Central memory CD4-positive, alpha-beta T cell (primary cell): ENCODE results near the gene ANKRD42.

Experiments used
- DNase-seq: peaks from one replicate; pipeline ENCODE4 v3.0.0; 2022
- total RNA-seq, 3 experiments: gene quantifications; one replicate each; lab custom pipeline; 2026; lab: John Stamatoyannopoulos, UW

The ANKRD42 gene
- total RNA-seq: 10.4 to 38.6 (median 12.8) reads per million in 3 experiments

DNA sequence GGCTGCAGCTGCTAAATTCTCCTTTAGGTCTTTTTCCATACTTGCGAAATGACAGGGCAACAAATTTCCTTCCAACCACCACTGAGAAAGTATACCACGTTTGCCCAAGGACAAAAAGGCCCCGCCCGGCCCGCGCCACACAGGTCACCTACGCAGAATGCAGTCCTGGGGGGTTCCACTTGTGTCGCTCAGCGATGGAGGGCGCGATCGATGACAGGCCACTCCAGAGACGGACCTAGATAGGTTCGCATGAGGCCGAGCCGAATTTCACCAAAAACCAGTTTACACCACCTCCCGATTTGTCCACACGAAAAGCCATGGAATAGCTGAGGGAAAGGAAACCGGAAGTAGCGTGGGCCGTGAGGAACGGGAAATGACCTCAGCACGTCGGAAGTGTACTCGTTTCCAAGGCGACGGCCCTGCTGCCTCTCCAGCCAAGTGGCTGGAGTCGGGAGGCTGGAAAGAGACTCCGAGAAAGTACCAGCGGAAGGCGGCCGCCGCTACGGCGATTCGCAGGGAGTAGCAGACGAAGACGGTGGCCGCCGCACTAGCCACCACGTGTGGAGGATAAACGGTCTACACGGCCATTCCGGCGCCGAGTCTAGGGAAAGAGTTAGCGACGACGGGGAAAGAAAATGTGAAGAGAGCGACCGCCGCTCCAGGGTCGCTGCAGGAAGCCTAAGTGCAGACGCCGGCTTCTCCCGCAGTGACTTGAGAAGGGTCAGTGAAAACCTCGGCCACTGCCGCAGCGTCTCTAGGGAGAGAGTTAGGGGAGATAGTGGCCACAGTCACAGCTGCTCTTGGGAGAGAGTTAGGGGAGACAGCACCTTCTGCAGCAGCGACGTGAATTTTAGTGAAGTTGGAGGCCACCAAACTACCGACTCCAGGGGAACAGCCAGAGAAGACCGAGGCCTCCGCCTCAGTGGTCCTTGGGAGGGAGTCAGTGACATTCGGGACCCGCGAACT lies at the start of gene ANKRD42:
Gene ANKRD42, plus strand, starts transcription at position 398 of the 966 bp plus-strand sequence. CDS start 959 bp downstream, outside the sequence.
- DNase-seq: peak; percentile 89

DNA sequence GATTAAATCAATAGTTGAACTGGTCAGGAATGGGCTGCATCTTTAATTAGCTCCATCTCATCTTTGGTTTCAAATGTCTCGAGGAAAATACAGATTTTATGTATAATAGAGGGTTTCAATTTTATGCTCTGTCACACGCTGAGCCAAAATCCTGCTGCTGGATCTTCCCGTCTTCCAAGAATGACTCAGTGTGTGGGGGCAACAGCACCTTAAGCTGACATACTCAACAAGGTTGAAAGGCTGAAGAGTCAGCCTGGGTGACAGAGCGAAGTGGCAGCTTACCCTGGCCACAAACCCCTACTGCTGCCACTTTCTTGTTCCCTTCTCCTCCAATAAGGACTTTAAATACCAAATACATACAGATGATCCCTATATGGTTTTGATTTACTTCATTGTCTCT lies 45.6 kb upstream of the ANKRD42 start:
- no peak for DNase-seq

DNA sequence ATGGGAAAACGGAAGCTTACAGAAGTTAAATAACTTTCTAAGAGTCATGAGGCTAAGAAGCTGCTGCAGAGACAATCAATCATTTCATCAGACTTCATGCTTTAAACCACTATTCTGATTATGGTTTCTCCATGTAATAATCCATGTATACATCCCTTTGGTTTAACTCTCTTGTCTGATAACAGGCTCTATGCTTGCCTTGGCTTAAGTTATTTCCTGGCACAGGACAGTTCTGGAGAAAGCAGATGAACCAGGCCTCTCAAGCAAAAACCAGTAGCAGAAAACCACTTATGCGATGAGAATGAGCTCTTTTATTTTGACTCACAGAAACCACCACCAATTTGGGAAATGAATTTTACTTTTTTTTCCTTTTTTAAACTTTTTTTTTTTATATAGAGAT lies 43.1 kb upstream of the ANKRD42 start:
- DNase-seq: no peak

DNA sequence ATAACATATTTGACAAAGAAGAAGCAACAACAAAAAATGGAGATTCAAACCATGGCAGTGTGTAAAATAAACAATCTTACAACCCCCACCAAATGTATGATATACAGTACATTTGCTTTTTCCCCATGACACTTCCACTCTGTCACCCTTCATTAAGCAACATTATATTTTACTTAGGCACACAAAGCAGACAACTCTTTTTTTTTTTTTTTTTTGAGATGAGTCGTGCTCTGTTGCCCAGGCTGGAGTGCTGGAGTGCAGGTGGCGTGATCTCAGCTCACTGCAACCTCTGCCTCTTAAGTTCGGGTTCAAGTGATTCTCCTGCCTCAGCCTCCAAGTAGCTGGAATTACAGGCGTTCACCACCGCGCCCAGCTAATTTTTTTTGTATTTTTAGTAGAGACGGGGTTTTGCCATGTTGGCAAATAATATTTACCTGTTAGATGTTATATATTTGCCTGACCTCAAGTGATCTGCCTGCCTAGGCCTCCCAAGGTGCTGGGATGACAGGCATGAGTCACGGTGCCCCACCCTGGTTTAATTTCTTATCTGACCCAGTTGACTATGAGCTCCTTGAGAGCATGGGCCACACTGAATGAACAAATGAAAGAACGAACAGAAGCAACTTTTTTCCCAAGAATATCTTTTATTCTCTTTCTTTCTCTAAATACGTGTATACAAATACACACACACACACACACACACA lies 42.1 kb upstream of the ANKRD42 start:
- no peak for DNase-seq

DNA sequence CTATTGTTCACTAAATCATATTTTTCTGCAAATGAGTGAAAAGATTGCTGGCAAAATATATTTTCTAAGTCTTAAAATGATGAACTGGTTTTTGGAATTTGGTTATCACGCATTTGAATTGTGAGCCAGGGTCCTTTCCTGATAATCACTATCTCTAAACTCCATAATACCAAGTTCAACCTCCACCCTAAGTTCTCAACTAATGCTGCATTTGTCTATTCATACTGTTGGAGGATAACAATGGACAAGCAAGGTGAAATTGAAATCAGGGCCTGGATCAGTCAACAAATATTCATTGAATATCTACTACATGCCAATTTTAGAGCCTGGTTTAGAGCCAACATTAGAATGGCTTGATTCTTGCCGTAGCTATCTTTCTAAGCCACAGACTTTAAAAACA lies 41.2 kb upstream of the ANKRD42 start:
- DNase-seq: no peak

DNA sequence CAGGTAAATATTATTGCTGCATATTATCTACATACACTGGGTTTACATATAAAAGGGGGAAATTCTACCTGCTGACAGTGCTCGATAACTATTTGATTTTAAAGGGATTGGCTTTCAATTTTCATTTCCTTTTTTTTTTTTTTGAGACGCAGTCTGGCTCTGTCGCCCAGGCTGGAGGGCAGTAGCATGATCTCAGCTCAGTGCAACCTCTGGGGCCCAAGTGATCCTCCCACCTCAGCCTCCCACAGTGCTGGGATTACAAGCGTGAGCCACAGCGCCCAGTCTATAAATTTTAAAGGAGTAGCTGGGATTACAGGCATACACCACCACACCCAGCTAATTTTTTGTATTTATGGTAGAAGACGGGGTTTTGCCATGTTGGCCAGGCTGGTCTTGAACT lies 39.7 kb upstream of the ANKRD42 start:
- no peak for DNase-seq

DNA sequence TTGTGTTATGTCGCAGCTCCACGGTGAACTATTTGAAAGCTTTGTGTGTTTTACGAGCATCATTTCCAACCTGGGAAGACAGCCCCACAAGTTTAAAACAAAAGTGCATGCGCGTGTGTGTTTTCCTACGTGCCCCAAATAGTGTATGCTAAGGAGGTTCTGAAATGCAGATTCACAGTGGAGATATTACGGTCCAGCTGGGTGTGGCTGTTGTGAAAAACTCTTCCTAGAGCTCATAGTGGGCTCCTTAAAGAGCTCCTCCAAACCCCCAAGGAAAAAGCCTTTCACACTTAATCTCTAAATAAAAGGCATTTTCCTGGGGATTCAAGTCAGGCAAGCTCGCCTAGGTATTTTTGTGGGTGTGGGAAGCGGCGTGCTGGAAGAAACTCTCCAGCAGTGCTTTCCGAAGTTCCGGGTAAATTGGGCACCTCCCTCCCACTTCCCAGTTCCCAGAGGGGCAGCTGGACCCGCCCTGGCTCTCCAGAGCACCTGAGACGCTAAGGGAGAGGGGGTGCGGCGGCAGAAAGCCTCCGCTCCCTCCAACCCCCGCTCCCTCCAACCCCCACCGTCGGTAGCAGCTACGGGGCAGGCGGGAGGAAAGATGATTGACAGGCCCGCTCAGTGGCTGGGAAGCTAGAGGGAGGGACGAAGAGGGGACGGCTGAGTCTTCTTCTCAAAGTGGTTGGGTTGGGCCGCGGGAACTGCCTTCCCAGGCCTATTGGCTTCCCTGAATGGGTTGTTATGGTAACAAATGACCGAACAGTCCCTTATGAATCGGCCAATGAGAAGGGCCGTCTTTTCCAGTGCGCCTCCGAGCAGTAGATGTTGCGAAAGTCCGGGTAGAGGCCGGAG lies 37.1 kb upstream of the ANKRD42 start:
- DNase-seq: peak; percentile 99

DNA sequence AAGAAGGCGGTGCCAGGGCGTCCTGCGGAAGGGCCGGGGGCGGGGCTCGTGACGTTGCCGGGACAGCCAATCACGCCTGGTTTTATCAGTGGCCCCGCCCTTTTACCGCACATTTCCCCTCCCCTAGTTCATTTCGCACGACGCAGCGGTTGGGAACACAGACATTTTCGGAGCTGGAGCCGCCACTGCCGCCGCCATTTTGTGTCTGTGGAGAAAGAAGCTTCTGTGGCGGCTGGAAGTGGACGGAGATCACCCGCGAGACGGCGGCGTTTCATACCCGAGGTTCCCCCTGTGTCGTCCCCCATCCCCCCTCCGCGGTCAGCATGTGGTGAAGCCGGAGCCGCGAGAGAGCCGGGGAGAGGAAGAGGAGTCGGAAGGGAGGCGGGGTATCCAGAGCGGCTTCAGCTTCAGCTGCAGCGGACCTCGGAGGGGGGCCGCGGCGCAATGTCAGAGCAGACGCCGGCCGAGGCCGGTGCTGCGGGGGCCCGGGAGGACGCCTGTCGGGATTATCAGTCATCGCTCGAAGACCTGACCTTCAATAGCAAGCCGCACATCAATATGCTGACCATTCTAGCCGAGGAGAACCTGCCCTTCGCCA lies 36.4 kb upstream of the ANKRD42 start, which contains the start of gene PCF11:
Gene PCF11, plus strand, starts transcription at position 136 of the 598 bp plus-strand sequence. Its CDS starts 309 bp downstream, at position 445.
- DNase-seq: no peak

DNA sequence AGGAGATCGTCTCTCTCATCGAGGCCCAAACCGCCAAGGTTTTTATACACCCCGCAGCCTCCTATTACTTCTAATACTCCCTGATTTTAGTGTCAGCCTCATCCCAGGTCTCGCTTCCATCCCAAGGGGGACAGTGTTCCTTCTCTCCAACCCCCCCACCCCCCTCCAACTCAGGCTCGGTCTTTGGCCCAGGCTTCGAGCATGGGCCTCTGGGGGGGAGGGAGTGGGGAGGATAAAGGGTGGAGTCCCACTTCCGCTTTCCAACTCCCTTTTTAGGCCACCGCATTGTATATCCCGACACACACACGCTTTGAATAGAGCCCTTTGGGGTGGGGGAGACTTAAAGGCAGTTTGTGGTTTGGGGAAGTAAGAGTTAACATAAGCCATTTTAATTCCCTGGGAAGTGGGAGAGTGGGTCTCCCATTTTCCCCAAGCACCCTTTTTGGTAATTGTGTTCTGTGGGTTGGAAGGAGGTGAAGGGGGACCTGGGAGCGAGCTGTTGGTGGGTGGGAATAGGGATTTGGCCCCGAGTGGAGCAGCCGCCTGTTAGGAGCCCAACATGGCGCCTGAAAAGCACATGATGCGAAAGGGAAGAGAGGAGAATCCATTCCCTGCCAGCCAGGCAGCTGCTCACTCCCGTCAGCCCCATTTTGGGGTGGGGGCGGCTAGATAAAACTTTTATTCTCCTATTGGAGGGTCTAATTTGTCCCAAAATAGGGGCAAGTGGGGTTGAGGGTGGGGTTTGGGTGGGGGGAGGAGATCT lies 35.7 kb upstream of the ANKRD42 start:
- peak; percentile 50 for DNase-seq

DNA sequence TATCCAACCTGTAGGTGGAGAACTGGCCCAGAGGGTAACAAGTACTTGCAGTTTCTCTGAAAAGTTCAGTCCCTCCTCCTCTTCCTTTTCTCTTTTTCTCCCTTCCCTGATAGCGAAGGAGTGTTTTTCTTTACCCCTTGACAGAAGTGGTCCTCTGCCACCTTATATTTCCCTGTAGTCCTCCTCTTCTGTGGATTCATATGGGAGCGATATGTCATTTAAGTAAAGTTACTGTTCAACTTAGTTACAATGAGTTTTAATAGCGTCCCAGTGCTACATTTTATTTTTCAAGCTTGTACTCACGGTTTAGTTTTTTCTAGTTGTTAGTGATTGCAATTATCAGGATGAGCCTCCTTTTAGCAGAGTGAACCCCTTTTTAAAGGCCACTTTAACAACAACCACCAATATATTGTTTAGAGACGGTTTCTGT lies 35.1 kb upstream of the ANKRD42 start:
- DNase-seq: peak; percentile 46

DNA sequence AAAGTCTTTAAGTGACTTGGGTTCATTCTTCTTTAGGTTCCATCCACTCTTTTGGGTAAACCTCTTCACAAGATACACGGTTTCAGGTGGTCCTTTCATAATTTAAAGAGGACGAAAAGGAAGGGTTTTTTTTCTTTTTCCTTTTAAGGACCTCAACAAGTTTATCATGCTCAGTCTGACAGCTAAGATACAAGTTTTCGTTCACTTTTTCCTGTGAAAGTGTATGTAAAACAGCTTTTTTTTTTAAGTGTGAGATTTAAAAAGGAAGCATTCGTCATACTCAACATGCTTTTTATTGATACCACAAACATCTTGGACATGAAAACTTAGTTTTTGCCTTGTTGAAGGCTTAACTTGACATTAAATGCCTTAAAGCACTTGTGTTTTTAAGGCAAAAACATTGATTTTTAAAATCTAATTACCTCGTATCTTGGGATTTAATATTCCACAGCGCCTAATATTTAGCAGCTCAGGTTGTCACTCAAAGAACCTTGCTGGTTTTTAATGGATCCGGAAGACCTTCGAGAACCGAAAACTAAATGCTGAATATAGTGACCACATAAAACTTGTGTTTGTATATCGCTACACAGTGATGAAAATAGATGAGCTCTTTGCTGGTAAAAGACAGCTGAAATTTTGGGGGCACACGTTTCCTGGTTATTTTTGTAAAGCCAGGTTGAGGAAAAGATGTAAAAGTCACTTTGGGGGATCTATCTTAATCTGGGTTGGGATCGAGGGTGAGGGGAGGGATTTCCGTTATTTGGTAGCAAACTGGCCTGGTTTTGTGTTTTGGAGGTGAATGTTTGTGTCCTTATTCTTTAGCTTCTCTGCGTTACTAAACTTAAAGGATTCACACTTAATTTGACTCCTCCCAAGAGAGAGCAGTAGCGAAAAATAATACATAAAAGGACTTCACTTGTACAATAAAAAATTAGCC lies 34.3 kb upstream of the ANKRD42 start:
- DNase-seq: no peak

DNA sequence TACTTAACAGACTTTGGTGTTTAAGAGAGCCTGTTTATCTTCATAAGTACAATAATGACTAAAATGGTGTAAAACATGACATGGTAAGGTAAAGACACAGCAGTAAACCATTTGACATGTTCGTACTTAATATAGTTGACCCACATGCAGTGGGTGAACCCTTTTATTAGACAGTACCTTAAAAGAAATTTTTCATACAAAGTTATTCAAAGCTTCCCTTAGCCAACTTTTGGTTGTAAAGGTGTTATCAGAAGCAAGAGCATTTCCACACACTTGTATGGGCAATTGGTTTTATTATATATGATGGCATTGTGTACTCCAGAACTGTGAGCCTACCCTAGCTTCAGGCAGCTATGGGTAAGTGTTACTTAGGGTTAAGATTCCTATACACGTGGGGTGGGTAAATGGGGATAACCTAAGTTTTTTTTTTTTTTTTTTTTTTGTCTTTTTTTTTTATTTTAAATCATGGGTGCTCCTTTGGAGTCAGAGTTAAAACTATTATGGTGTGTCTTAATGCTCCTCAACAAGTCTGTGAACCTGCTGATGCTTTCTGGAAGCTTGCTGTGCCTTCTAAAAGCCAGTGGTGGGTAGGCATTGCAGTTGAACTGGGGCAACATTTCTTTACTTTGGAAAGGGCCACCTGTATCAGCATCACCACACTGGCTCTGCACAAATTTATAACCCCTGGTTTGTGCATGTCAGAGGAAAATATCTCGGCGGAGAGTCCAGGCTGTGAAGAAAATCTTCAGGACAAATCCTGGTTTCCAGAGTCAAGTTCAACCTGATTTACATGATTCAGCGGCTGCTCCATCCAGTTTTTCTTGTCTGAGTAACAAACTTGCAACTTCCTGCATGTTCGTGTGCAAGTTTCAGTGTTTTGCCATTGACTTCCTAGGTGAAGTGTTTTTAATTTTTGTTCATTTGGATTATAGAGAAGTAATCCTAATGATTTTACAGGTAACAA lies 33.3 kb upstream of the ANKRD42 start:
- DNase-seq: no peak

DNA sequence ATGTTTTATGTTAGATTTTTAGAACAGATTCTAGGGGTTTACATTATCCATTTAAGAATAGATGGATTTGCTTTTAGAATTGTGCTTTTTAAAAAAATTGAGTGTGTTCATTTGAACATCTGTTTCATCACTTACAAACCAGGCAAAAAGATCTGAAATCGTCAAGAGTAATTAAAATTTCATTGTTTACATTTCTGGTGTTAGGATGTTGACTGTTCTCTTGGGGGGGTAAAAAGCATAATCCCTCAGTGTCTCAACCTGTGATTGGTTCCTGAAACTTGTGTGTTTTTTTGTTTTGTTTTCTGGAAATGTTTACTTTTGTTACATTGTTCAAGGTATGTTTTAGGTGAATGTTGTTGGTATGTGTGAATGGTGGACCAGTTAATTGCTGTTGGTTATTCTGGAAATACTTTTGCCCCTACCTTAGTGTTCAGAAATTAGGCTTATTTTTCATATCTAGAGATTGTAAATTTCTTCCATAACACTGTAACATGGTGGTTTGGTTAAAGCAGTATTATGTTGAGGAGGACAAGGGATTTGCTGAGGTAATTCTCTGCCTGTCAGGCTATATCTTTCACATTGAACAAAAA lies 31.8 kb upstream of the ANKRD42 start:
- no peak for DNase-seq

DNA sequence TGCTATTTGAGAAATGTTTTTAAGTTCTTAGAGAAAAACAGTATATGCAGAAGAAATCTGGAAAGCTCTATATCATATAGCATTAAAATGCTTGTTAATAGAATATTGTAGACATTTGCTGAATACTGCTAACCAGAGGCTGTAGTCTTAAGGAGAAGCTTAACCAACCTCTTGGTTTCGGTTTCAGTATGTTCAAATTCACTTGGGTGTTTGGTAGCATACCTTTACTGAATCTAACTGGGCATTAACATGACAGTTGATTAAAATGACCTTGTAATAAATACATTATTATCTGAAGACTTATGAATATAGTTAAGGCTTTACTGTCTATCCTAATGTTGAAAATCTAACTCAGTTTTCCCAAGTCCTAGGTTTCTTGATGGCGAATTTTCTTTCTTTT lies 31.1 kb upstream of the ANKRD42 start:
- DNase-seq: peak; percentile 42

DNA sequence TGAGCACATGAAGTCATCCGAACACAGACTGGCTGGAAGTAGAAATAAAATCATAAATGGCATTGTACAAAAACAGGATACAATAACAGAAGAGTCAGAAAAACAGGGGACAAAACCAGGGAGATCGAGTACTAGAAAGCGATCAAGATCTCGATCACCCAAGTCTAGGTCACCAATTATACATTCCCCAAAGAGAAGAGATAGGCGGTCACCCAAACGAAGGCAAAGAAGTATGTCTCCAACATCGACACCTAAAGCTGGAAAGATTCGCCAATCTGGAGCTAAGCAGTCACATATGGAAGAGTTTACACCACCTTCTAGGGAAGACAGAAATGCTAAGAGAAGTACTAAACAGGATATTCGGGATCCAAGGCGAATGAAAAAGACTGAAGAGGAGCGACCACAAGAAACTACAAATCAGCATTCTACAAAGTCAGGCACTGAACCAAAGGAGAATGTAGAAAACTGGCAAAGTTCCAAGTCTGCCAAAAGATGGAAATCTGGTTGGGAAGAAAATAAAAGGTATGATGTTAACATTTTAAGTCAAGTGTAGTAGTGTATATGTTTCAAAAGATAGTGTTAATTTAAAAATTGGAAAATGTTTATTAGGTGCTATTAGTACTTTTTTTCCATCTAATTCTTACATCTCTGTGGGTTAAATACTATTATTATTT lies 27.2 kb upstream of the ANKRD42 start:
- no peak for DNase-seq

DNA sequence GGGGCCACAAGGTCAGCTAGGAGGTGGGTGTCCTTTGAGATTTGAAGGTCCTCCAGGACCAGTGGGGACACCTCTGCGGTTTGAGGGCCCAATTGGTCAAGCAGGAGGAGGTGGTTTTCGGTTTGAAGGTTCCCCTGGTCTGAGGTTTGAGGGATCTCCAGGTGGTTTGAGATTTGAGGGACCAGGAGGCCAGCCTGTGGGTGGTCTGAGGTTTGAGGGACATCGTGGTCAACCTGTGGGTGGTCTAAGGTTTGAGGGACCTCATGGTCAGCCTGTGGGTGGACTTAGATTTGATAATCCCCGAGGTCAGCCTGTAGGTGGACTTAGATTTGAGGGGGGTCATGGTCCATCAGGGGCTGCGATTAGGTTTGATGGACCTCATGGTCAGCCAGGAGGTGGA lies 24.8 kb upstream of the ANKRD42 start:
- DNase-seq: no peak

DNA sequence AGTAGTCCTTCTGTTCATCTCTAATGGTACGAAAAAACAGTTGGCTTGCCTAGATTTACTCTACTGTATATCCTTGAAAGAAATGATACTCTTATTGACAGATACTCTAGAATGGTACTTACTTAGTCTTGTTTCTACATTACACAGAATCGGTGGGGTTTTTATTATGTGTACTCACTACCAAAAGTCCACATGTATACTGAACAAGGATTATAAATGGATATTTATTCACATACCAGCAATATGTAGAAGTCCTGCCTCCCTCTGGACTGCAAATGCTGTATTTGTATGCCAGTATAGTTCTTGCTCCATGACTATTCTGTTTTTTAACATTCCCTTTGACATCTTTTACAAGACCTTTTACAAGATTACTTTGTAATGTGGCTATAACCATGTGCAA lies 22.6 kb upstream of the ANKRD42 start:
- DNase-seq: no peak

DNA sequence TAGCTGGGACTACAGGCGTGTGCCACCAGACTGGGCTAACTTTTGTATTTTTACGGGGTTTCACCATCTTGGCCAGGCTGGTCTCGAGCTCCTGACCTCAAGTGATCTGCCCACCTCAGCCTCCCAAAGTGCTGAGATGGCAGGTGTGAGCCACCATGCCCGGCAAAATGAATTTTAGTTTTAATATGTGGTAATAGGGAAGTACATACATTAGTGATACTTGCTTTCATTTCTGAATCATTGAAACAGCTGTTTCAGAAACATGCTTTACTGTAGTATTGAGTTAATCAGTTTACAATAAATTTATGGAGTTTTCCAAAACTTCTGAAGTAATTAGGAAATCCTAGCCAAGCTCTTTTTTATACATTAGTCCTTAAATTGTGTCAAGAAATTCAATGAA lies 21.0 kb upstream of the ANKRD42 start:
- DNase-seq: no peak
